Left lung (tissue), 10 donors: Measurements from ENCODE around the gene ZNF407. TPM values are rescaled to one million over a fixed set of nuclear protein-coding genes. Genes with fewer than 3 reads are reported as not detected.
A peak's percentile ranks its signal among the peaks of the same experiment; 100 is the strongest.

Source experiments
- ATAC-seq: fragments of 200-7000 bp; cut with Tn5 transposase; one replicate; pipeline ENCODE4 v1.9.1; 2020; ENCODE audit warnings: moderate library complexity
- DNase-seq, 4 donors: peaks; one replicate each; pipeline ENCODE4 v3.0.0-alpha.2; 2013 to 2020
- H3K27ac ChIP-seq, 2 donors: fragments of 200-600 bp; sonication (generic) in 1 of 2; one replicate each; pipeline versions ENCODE4 v1.5.0 to v1.8.0; 2020 to 2021
- H3K27me3 ChIP-seq, 2 donors: fragments of 200-600 bp; sonication (generic) in 1 of 2; one replicate each; pipeline versions ENCODE4 v1.5.0 to v1.8.0; 2020 to 2021
- H3K36me3 ChIP-seq, 2 donors: fragments of 200-600 bp; sonication (generic) in 1 of 2; one replicate each; pipeline versions ENCODE4 v1.5.0 to v1.8.0; 2020 to 2021
- H3K4me1 ChIP-seq, 2 donors: fragments of 200-600 bp; one replicate each; pipeline ENCODE4 v1.8.0; 2021
- H3K4me3 ChIP-seq, 2 donors: fragments of 200-600 bp; sonication (generic) in 1 of 2; one replicate each; pipeline versions ENCODE4 v1.5.0 to v1.8.0; 2020 to 2021; ENCODE audit warnings: mild to moderate bottlenecking in 1 of 2
- H3K9me3 ChIP-seq, 2 donors: fragments of 200-600 bp; sonication (generic) in 1 of 2; one replicate each; pipeline versions ENCODE4 v1.5.0 to v1.8.0; 2020 to 2021
- CTCF ChIP-seq, 2 donors: fragments of 200-600 bp; sonication (generic) in 1 of 2; IDR thresholded peaks; one replicate each; pipeline versions ENCODE4 v1.5.0 to v1.8.0; 2021; ENCODE audit warnings: antibody characterized with exemption in 2 of 2
- intact Hi-C, 2 donors: fragments of 100-400 bp; cut with DNase I; formaldehyde crosslinking; loops; one replicate each; pipeline versions ENCODE4 v1.11.2 to v1.14.2; 2022
- polyA plus RNA-seq, 6 donors: library from polyadenylated mRNA; unstranded; fragments of 120-200 nt; gene quantifications; one replicate each; pipeline ENCODE4 v1.2.1, GENCODE V29; 2013; ENCODE audit not compliant: insufficient read length in 6 of 6
- total RNA-seq, 2 donors: library from RNA; stranded (reverse); fragmentation: NEBNext Ultra II Directional; extraction: Animal tissue kit (Norgen Biotek cat#: 25700); gene quantifications; one replicate each; pipeline ENCODE4 v1.2.1, GENCODE V29; 2021
- donor health status: DM: no; HTN: yes; CAD: no.
- donor health status: DM: no; HTN: no; CAD: no.

The ZNF407 gene
- total and polyA plus RNA-seq, 8 donors, result 10.3 to 16.7 (median 11.3) TPM

DNA sequence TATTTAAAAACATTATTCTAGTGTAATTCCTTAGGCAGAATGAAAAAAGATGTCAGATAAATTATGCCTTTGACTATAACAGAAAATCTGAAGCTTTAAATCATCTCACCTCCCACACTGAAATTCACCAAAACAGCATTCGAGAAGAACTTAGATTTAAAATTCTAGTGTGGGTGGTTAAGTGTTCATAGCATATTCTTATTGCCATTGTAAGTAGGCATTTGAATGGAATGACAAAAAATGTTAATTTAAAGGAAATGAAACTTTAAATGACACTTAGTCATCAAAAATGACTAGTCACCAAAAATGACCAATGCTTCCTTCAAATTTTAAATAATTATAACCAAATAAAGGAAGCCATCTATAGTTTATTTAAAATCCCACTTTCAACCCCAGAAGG is 7.0 kb upstream of the ZNF407 start:
- Histone ChIP-seq H3K27me3 (peaks cover 0 to 1% of the 10 kb centered on the region in 2 donors), H3K9me3 (no peaks in the 10 kb centered on the region), H3K36me3 (no peaks in the 10 kb centered on the region), H3K4me1 (peaks cover 5 to 56% of the 10 kb centered on the region in 2 donors), H3K4me3 (no peak overlapping the region), H3K27ac (peak overlapping the region in 1 of 2 donors; percentile 77)
- intact Hi-C loops, result no loop called here
- ATAC-seq (no peak), DNase-seq (no peak)
- no peak for TF ChIP-seq CTCF (IDR thresholded peaks at IDR 0.05)

GRCh38 chr18:74595431-74595830 is 2.2 kb upstream of the ZNF407 start:
- Histone ChIP-seq H3K27ac (peak overlapping the region in 1 of 2 donors; percentile 99), H3K4me1 (peaks cover 11 to 49% of the 10 kb centered on the region in 2 donors), H3K27me3 (no peaks in the 10 kb centered on the region), H3K9me3 (no peaks in the 10 kb centered on the region), H3K36me3 (no peaks in the 10 kb centered on the region), H3K4me3 (no peak overlapping the region)
- intact Hi-C loops, result no loop called here
- no peak for DNase-seq
- ATAC-seq, result no peak
- no peak for TF ChIP-seq CTCF (IDR thresholded peaks at IDR 0.05)

GRCh38 chr18:74597034-74597661 is 522 bp upstream of the ZNF407 start:
- Histone ChIP-seq H3K36me3 (no peaks in the 10 kb centered on the region), H3K27ac (peak overlapping the region; percentile 96 to 99), H3K9me3 (no peaks in the 10 kb centered on the region), H3K4me1 (peaks cover 11 to 41% of the 10 kb centered on the region in 2 donors), H3K27me3 (no peaks in the 10 kb centered on the region), H3K4me3 (peak overlapping the region; percentile 70 to 96)
- intact Hi-C loops, result no loop called here
- ATAC-seq (peak; percentile 69), DNase-seq (peak; percentile 72 to 92 (median 83))
- TF ChIP-seq CTCF (IDR thresholded peaks at IDR 0.05), result peak in 1 of 2 donors; percentile 9

DNA sequence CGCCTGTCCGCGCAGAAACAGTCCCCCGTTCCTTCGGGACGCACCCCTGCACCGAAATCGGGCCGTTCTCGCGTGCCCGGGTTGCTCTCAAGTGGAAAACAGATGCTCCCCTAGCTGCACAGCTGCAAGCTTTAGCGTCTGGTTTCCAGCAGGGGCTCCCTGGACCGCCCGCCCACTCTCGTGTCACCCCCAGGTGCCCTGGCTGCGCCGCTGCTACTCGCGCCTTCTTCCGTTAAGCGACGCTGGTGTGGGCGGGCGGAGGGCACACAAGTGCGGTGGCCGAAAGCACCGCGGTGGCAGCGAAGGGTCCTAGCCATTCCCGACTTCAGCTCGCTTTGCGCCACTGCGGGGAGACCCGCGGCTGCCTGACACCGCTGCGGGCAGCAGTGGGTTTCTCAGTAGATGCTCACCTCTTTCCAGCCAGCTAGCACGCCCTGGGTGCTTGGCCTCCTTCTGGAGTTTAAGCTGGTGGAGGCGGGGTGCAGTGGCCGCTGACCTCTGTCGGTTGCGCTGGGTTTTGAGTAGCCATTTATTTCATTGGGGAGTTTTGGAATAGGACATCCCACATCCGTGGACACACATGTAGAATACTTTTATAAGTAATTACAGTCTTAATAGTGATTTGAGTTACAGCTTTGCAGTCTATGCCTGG is 806 bp downstream of the ZNF407 start:
- Histone ChIP-seq H3K27me3 (no peaks in the 10 kb centered on the region), H3K27ac (peak overlapping the region; percentile 96 to 99), H3K36me3 (no peaks in the 10 kb centered on the region), H3K9me3 (no peaks in the 10 kb centered on the region), H3K4me3 (peak overlapping the region; percentile 70 to 96), H3K4me1 (peaks cover 11 to 38% of the 10 kb centered on the region in 2 donors)
- intact Hi-C loops, result no loop called here
- ATAC-seq (peak; percentile 53), DNase-seq (peak; percentile 51 to 90 (median 64))
- TF ChIP-seq CTCF (IDR thresholded peaks at IDR 0.05), result no peak

DNA sequence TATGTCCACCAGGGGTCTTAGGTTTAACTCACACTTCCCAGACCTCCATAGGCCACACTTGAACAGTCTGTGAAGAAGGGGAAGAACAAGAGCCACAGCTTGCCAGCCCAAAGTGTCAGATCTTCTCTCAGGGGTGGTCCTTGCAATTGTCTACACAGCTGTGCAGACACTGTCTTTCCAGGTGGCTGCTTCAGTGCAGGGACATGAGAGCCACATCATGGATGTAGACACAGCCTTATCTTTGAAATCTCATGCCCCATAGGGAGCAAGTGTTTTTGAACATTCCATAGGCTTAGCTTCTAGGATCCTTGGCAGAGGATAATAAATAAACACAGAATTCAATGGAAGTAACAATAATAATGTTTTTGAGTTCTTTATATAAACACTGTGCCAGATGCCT is 6.7 kb downstream of the ZNF407 start:
- Histone ChIP-seq H3K36me3 (no peaks in the 10 kb centered on the region), H3K27ac (no peak overlapping the region), H3K27me3 (no peaks in the 10 kb centered on the region), H3K4me3 (no peak overlapping the region), H3K4me1 (peaks cover 4 to 7% of the 10 kb centered on the region in 2 donors), H3K9me3 (no peaks in the 10 kb centered on the region)
- TF ChIP-seq CTCF (IDR thresholded peaks at IDR 0.05), result no peak
- ATAC-seq (no peak), DNase-seq (no peak)
- intact Hi-C loops, result no loop called here
